Thyroid gland (tissue), 4 donors: ENCODE data around the gene MAPK8.

ENCODE experiments used
- CTCF ChIP-seq, 6 experiments: fragments of 200-600 bp in 3 of 6; fragments of 450-650 bp in 3 of 6; sonication (generic) in 3 of 6; IDR thresholded peaks; one replicate each; pipeline ENCODE4 v1.5.1; 2016 to 2019; ENCODE audit warnings: antibody characterized with exemption in 6 of 6, mild to moderate bottlenecking in 2 of 6, inconsistent platforms in 1 of 6, moderate library complexity in 1 of 6
- POLR2A ChIP-seq, 2 donors: fragments of 450-650 bp; IDR thresholded peaks; one replicate each; pipeline ENCODE4 v1.6.1; 2017; ENCODE audit warnings: antibody characterized with exemption in 2 of 2, mild to moderate bottlenecking in 2 of 2, moderate library complexity in 1 of 2

DNA sequence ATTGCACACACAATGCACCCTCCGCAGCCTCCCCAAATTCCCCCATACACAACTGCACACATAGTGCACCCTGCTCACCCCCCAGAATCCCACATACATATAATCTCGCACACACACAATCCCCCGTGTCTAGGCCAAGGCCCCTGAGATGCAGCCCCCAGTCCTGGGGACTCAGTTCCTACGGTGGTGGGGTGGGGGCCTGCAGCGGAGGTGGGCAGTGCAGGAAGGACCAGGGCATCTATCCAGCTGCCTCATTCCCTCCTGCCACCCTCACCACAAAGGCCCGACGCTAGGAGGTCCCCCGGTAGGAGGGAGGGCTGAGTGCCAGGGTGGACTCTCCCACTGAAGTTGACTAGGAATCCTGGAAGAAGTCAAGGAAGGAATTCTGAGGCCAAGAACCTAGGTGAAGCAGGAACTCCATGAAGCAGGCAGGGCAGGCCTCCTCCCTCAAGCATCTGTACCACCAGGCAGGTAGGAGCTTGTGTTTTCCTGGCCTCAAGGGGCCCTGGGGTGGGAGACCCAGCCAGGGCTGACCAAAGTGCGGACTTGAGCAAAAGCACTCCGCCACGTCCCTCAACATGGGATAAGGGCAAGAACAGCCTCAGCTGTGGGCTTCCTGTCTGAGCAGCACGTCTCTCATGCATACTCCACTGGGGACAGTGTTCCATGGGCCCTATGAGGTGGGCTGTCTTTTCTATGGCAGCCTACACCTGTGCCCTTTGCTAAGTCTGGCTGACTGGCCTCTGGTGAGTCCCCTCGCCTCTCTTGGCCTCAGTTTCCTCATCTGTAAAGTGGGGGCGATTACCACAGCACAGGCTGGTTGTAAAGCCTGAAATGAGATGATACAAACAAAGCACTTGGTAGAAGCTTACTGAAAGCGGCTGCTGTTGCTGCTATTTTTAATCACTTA, 145.7 kb downstream of the MAPK8 start:
- TF ChIP-seq CTCF (IDR thresholded peaks at IDR 0.05) = no peak
- TF ChIP-seq POLR2A (IDR thresholded peaks at IDR 0.05) = no peak
